Myocyte (in vitro differentiated cells): ENCODE data around the gene CST7. TPM values are rescaled to one million over a fixed set of nuclear protein-coding genes. Genes with fewer than 3 reads are reported as not detected.
A peak's percentile ranks its signal among the peaks of the same experiment; 100 is the strongest.
"Not testable (repeated sequence)": the region's sequence is repeated elsewhere in the genome, so short reads cannot be mapped to it uniquely, and the experiment has no call there.

Experiments
- DNase-seq: peaks from one replicate; pipeline ENCODE4 v3.0.0-alpha.2; 2012; ENCODE audit warnings: low read depth
- total RNA-seq: library from RNA; depleted of rRNA; stranded (reverse); fragments of >200 nt; gene quantifications from 2 replicates; pipeline ENCODE4 v1.2.3, GENCODE V29; 2014

CST7 gene
- total RNA-seq, 1 donor from 2014 or later, result 5.4 TPM

DNA sequence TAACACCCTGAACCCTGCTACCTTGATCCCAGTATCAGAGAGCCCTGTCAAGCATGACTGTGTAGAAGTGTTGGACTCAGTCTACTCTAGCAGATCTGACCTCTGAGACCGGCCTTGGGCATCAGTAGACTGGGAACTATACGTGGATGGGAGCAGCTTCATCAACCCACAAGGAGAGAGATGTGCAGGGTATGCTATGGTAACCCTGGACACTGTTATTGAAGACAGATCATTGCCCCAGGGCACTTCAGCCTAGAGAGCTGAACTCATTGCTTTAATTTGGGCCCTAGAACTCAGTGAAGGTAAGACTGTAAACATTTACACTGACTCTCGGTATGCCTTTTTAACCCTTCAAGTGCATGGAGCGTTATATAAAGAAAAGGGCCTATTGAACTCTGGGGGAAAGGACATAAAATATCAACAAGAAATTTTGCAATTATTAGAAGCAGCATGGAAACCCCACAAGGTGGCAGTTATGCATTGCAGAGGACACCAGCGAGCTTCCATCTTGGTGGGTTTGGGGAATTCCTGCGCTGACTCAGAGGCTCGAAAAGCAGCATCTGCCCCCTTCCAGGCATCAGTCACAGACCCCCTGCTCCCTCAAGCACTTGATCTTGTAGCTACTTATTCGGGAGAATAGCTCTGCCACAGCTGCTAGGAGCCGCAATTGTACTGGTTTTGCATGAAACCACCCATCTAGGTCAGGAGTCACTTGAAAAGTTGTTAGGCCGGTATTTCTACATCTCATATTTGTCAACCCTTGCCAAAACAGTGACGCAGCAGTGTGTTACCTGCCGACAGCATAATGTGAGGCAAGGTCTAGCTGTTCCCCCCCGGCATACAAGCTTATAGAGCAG, 19.0 kb upstream of the CST7 start:
- not testable (repeated sequence) for DNase-seq

DNA sequence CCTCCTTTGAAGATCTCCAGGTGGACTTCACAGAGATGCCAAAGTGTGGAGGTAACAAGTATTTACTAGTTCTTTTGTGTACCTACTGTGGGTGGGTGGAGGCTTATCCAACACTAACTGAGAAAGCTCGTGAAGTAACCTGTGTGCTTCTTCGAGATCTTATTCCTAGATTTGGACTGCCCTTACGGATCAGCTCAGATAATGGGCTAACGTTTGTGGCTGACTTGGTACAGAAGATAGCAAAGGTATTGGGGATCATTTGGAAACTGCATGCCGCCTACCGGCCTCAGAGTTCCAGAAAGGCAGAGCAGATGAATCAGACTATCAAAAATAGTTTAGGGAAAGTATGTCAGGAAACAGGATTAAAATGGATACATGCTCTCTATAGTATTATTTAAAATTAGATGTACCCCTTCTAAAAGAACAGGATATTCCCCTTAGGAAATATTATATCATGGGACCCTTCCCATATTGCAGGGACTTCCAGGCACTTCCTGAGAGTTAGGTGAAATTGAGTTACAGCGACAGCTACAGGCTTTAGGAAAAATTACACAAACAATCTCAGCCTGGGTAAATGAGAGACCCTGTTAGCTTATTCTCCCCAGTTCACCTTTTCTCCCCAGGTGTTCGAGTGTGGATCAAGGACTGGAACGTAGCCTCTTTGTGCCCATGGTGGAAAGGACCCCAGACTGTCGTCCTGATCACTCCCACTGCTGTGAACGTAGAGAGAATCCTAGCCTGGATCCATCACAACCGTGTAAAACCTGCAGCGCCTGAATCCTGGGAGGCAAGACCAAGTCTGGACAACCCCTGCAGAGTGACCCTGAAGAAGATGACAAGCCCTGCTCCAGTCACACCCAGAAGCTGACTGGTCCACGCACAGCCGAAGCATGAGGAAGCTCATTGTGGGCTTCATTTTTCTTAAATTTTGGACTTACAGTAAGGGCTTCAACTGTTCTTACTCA, 18.1 kb upstream of the CST7 start:
- DNase-seq, result not testable (repeated sequence)

DNA sequence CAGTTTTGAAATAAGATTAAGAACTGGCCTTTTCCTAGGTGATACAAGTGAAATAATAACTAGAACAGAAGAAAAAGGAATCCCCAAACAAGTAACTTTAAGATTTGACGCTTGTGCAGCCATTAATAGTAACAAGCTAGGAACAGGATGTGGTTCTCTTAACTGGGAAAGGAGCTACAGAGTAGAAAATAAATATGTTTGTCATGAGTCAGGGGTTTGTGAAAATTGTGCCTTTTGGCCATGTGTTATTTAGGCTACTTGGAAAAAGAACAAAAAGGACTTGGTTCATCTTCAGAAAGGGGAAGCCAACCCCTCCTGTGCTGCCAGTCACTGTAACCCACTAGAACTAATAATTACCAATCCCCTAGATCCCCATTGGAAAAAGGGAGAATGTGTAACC, 17.2 kb upstream of the CST7 start:
- DNase-seq, result not testable (repeated sequence)

DNA sequence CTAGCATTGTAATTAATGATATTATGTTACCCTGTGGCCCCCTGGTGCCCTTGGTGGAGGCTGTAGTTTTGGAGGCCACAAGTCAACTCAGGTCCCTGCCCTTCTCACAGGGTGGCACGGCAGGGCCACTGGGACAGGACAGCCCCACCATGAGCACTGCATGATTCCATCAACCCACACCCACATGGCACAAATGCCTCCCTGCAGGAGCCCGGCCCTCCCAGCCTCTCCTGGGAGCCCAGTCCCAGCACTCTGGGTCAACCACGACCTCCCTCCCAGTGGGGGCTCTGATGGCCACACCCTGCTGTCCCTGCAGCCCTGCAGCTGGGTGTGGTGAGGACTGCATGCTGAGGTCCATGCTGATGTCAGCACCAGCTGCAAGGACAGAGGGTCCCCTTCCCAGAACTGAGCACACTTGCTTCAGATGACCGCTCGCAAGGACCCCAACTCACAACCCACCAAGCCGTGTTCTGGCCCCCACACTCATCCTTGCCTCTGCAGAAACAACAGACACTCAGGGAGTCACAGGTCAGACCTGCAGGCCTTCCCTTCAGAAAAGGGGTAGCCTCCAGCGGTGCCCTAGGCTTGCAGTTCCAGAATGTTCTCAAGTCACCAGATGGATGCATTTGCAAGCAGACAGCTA, 15.7 kb upstream of the CST7 start:
- DNase-seq, result no peak

DNA sequence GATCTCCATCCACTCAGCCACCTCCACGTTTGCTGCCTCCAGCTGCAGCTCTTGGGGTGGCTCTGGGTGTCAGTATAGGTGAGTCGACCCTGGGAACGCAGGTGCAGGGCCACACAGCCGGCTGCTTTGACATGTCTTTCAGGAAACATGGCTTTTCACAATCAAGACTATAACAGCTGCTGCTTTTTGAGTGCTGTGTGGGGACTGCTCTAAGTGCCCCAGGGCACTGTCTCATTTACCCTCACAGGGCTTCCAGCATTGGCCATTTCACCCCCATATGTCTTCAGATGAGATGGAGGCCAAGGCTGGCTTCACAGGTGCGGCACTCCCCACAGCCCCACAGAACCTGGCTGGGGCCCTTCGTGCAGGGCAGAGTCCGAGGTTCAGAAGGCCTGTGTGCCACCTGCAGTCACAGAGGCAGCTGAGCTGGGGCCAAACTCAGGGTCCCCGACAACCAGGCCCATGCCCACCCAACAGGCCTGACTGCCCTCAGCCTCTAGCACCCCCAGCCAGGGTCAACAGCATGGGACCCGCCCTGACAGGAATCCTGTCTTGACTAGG, 14.9 kb upstream of the CST7 start:
- no peak for DNase-seq

DNA sequence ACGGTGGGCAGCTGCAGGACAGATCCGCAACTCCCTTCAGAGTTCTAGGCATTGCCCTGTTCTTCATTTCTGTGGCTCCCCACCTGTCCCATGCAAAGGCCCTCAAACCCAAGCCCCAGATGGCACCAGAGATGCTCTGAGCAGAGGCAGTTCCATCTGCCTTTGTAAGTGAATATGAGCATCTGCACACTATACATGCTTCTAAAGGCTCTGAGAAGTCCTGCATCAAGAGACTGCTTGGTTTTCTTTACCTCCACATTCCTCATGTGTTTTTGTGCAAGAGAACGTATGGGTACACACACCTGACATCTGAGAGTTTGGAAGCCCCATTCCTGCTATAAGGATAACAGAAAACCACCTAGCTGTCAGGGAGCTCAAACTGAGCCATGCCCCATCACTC, 14.4 kb upstream of the CST7 start:
- DNase-seq, result no peak

DNA sequence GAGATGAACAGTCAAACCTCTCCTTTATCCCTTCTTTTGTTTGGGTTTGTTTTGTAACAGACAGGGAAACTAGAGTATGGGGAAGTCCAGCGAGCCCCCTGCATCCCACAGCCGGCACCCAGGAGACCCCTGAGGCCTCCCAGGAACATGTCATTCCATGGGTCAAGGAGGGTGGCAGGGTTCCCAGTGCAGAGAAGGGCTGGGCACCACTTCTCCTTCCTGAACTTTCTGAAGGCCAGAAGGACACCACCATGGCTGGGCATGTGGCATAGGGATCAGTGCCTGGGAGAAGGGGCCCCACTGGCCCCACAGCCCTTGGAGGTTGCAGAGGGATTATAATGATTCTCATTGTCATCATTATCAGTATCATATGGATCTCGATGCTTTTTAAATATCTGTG, 13.9 kb upstream of the CST7 start:
- DNase-seq, result no peak

DNA sequence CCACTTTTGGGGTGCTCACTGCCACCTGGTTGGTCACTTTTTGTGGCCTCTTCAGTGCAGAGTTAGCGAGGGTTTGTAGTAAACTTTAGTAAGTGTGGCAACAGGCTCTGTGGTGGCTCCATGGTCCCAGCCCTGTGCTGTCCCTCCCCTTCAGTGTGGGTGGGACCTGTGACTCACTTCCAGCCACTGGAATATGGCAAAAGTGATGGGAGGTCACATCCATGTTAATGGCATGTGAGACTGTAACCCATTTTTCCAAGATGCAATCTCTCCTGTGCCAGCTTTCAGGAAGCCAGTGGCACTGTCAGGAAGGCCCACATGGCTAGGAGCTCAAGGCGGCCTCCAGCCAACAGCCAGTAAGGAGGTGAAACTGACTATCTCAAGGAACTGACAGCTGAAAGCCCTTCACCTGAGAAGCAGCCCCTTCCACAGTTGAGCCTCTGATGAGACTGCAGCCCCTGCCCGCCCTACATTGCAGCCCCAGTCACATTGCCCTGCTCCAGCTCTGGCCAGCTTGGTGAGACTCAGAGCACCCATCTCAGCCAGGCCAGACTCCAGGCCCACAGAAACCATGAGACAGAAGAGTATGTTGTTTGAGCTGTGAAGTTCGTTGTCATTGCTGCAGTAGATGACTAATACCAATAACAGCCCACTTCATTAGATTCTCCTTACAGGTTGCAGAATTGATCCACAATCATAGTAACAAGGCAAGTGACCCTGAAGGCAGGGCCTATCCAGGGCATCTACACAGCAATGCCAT, 13.1 kb upstream of the CST7 start:
- DNase-seq, result no peak

DNA sequence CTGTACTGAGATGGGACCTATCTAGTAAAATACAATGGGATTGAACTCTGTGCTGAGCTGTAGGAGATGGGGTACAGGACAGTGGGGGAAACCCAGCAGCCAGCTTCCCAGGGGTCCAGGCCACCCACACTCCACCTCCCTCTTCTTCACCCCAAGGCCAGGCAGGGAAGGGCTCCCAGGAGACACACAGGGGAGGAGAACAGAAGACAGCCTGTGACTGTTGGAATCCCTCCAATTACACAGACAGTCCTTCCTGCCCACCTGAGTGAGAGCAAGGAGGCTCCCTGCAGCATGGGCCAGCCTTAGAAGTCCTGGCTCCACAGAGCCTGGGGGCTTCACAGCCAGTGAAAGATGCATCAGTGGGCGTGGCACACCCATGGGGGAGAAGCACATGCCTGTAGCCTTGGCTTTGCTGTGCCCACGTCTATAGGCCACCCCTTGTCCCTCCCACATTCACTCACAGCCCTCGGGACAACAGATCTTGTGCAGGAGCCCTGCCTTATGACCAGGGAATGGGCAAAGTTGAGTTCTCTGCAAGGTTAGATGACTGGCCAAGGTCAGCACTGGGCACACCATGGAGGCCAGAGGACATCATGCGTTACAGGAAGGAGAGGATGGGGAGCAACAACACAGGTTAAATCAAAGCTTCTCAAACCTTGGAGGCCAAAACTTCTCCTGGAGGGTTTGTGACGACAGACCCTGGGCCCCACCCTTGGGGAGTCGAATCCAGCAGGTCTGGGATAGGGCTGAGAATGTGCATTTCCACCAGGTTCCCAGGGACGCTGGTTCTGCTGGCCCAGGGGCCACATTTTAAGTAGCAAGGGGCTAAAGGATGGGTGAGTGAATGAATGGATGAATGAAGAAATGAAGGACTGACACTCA, 12.3 kb upstream of the CST7 start:
- DNase-seq, result no peak

DNA sequence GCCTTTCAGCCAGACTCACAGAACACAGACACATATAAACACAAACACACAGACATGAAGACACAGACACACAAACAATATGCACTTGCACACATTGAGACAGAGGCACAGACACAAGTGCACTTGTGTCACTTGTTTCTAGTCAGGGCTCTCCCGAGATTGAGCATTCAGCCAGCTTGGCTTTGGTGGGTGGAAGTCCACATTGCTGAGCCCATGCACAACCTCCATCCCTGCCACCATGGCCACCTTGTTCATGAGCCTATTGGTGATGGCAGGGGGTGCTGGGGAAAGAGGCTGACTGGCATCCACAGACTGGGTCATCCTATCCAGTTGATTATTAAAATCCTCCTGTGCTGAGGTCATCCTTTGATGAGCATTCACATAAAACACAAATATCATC, 11.5 kb upstream of the CST7 start:
- DNase-seq, result no peak

DNA sequence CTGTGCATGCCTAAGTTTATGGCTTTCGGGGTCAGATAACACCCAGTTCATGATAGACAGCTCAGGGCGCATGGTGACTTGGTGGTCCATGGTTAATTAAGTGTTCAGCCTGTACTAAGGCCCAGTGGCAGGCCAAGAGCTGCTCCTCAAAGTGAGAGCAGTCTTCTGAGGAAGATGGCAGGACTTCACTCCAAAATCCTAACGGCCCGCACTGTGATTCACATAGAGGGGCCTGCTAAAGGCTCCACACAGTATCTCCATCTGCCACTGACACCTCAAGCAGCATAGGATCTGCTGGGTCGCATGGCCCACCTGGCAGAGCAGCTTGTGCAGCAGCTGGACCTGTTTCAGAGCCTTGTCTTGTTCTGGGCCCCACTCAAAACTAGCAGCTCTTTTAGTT, 10.6 kb upstream of the CST7 start:
- DNase-seq, result no peak

DNA sequence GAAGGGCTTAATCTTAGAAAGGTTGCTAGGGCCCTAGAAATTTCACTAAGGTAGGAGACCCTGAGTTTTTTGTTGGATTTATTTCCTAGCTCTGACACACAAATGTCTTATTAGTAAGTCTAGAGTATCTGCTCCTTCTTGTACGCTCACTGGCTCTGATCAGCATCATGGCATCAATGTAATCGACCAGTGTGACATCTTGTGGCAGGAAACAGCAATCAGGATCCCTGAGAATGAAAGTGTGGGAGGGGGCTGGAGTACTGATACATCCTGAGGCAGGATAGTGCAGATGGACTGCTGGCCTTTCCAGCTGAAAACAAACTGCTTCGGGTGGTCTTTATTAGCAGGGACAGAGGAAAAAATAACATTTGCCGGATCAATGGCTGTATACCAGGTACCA, 10.0 kb upstream of the CST7 start:
- DNase-seq, result no peak

DNA sequence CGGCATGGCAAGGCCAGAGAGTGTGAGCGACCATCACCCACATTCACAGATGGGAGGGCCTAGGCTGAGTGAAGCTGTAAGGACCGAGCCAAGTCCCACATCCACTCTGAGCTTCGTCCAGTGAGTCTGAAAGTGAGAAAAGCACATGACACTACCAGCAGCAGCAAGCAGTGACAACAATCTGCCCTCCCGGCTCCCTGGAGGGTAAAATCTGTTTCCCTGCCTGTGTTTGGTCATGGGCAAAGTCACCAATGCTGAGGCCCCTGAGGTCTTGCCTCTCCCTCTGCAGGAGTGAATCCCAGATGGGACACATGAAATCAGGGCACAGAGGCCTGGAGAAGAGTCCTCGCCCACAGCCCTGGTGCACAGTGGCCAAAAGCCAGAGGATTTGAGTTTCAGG, 6.4 kb upstream of the CST7 start:
- peak; percentile 60 for DNase-seq

DNA sequence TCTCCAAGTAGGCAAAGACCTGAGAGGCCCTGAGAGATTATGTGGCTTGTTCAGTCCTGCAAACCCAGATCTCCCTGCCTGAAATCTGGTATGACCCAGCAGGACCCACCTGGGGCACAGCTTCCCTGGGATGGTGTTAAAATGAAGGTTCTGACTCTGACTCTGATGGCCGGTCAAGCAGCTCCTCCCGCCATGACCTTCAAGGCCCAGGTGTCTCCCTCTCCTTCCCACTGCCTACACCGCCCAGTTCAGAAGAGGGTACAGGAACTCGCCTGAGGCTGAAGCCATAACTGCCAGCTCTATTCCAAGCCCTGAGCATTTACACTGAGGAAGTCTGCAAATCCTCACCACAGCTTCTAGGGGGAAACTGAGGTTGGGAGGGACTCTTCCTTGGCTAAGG, 5.9 kb upstream of the CST7 start:
- DNase-seq, result no peak

DNA sequence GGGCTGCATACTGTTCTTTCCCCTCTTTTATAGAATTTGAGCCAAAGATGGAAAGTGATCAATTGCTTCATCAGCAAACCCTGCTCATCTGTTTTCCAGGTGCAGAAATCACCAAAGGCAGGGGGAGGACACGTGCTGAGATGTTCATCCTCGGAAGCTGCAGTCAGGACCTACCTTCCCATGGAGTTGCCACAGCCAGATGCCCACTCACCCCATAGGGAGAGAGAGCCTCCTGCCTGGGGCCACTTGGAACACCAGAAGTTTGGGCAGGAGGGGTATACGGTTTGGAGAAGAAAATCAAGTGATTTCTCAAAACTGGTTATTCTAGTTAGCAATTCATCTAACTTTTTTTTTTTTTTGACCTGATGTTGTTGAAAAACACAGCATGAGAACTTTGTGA, 5.3 kb upstream of the CST7 start:
- DNase-seq, result no peak

DNA sequence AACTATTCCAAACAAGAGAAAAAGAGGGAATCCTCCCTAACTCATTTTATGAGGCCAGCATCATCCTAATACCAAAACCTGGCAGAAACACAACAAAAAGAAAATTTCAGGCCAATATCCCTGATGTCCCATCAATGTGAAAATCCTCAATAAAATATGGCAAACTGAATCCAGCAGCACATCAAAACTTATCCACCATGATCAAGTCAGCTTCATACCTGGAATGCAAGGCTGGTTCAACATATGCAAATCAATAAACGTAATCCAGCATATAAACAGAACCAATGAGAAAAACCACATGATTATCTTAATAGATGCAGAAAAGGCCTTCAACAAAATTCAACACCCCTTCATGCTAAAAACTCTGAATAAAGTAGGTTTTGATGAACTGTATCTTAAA, 2.7 kb upstream of the CST7 start:
- not testable (repeated sequence) for DNase-seq

DNA sequence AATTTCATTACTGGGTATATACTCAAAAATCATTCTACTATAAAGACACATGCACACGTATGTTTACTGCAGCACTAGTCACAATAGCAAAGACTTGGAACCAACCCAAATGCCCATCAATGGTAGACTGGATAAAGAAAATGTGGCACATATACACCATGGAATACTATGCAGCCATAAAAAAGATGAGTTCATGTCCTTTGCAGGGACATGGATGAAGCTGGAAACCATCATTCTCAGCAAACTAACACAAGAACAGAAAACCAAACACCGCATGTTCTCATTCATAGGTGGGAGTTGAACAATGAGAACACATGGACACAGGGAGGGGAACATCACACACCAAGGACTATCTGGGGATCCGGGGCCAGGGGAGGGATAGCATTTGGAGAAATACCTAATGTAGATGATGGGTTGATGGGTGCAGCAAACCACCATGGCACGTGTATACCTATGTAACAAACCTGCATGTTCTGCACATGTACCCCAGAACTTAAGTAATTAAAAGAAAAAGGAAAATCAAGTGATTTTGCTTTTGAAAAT, 602 bp upstream of the CST7 start:
- DNase-seq, result not testable (repeated sequence)

DNA sequence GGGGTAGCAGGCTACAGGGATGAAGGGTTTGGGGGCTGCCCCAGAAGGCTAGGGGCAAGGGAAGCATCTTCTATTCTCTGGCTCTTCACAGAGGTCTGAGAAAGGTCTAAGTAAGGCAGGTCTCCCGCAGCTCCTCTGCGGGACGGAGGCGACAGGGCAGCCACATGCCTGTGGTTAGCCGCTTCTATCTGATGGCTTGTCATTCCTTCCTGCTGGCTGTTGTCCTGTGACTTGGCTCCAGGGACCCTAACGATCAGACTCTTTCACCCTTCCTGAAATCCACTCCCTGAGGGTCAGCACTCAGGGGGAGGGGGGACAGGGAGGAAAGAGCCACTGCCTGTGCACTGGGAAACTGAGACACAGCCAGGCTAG, 673 bp downstream of the CST7 start:
- peak; percentile 56 for DNase-seq

DNA sequence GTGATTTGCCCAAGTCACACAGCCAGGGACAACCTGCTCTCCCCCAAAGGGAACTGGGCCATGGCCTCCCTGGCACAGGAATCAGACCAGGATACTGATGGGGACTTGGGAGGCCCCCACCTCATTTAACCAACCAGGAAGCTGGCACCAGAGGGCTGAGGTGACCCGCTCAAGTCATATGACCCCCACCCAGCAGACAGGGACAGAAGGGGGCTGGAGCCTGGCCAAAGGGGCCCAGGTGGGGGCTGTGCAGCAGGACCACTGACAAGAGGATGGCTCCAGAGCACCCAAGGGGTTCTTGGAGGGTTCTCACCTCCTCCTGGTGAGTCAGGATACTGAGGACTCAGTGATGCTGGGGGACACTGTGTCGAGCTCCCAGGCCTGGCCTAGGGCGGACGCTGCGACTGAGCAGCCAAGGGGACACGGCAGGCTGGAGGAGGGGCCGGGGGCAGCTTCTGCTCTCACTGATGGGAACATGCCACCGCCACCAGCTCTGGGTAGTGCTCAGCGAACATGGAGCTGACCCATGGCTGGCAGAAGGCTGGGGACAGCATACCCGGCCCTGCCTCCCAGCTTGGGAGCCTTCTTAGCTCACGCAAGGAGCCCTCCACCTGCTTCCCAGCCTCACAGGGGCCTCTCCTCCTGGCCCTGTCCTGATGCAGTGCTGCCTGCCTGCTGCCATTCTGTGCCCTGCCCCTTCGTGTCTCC, 1.2 kb downstream of the CST7 start:
- no peak for DNase-seq
